ACC112 (cell line): ENCODE measurements around the gene BORCS5.
"Not testable (repeated sequence)": the region's sequence is repeated elsewhere in the genome, so short reads cannot be mapped to it uniquely, and the experiment has no call there.

Experiments used
- H2AFZ ChIP-seq: fragments of 200-600 bp; sonication (generic); one replicate; pipeline ENCODE4 v1.6.0; 2017; ENCODE audit warnings: antibody characterized with exemption, low read length; ENCODE audit not compliant: unreplicated experiment
- H3K27ac ChIP-seq: fragments of 200-600 bp; sonication (generic); 2 replicates; pipeline ENCODE4 v1.5.1; 2014; ENCODE audit warnings: low read depth, mild to moderate bottlenecking, antibody characterized with exemption, low read length, moderate library complexity
- H3K27me3 ChIP-seq: fragments of 200-600 bp; sonication (generic); 2 replicates; pipeline ENCODE4 v1.6.1; 2014; ENCODE audit warnings: mild to moderate bottlenecking, antibody characterized with exemption, low read length, moderate library complexity, mixed read lengths; ENCODE audit not compliant: insufficient read depth
- H3K36me3 ChIP-seq: fragments of 200-600 bp; sonication (generic); 2 replicates; pipeline ENCODE4 v1.6.1; 2016; ENCODE audit warnings: mild to moderate bottlenecking, antibody characterized with exemption, low read length, moderate library complexity, mixed read lengths; ENCODE audit not compliant: insufficient read depth
- H3K4me1 ChIP-seq: fragments of 200-600 bp; sonication (generic); one replicate; pipeline ENCODE4 v1.6.1; 2016; ENCODE audit warnings: low read length, mixed read lengths; ENCODE audit not compliant: insufficient read depth, unreplicated experiment, control insufficient read depth
- H3K4me3 ChIP-seq: fragments of 200-600 bp; sonication (generic); 2 replicates; pipeline ENCODE4 v1.5.1; 2014; ENCODE audit warnings: mild to moderate bottlenecking, low read depth, low read length
- H3K79me2 ChIP-seq: fragments of 200-600 bp; sonication (generic); one replicate; pipeline ENCODE4 v1.6.0; 2016; ENCODE audit warnings: low read length; ENCODE audit not compliant: control insufficient read depth, unreplicated experiment, insufficient read depth

The BORCS5 gene

DNA sequence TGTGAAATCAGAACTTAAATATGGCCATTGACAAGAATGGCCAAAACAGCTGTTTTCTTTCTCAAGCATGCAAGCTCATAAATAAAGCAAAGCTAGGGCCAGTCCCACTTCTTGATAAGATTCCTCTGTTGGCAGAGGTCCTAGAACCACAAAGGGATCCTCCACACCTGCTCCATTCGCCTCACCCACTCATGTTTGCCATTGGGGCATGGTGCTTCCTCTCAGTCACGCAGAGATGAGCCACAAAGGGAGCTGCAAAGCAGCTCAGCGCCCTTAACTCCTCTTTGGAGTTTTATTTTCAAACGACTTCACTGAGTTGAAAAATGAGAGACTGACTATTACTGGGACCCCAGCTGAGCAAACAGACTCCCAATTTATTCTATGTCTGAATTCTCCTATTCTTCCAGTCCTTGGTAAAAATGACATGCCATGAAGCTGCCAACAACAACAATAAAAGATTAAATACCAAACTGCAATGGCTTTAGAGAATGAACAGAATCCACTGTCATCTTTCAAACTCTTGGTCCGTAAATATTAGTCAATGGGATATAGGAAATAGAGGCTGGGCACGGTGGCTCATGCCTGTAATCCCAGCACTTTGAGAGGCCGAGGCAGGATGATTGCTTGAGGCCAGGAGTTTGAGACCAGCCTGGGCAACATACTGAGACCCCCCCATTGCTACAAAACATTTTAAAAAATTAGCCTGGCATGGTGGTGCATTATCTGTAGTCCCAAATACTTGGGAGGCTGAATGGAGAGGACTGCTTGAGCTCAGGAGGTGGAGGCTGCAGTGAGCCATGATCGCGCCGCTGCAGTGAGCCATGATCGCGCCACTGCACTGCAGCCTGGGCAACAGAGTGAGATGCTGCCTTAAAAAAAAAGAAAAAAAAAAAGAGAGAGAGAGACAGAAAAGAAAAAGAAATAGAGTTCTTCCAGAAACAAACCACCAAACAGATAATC, 23.2 kb upstream of the BORCS5 start:
- no peaks in the 10 kb centered on the region for H3K27me3 ChIP-seq
- no peaks in the 10 kb centered on the region for H3K36me3 ChIP-seq
- no peak overlapping the region for H2AFZ ChIP-seq
- H3K4me1 ChIP-seq = peaks cover 10% of the 10 kb centered on the region
- no peak overlapping the region for H3K27ac ChIP-seq
- no peak overlapping the region for H3K4me3 ChIP-seq
- H3K79me2 ChIP-seq = no peaks in the 10 kb centered on the region

DNA sequence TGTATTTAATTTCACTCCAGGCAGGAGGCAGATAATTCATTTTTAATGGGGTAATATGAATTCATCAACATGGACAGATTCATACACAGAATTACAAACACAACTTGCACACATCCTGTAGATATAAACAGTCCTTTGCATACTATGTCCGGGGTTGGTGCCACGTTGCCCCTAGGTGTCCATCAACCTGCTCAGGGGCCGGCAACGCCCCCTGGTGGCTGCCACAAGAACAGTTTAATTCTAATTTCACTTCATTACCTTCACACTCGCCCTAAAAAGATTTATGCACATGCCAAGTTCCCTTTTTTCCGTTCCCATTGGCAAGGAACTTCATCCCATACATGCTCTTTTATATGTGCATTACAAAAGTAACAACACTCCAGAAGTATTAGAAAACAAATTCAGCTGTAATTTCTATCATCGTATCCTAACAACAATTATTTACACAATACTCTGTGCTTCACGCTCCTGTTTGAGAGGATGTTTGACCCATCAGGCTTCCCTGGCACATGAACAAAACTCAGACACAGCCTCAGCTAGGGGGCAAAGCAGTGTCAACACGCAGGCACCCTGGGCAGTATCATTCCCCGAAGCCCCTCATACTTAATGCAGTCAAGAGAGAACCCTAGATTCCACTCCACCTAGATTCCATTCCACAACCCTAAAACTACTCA, 22.4 kb upstream of the BORCS5 start:
- Histone ChIP-seq H3K4me1 (peaks cover 12% of the 10 kb centered on the region), H3K27ac (no peak overlapping the region), H3K4me3 (no peak overlapping the region), H3K36me3 (no peaks in the 10 kb centered on the region), H2AFZ (no peak overlapping the region), H3K27me3 (no peaks in the 10 kb centered on the region), H3K79me2 (no peaks in the 10 kb centered on the region)

DNA sequence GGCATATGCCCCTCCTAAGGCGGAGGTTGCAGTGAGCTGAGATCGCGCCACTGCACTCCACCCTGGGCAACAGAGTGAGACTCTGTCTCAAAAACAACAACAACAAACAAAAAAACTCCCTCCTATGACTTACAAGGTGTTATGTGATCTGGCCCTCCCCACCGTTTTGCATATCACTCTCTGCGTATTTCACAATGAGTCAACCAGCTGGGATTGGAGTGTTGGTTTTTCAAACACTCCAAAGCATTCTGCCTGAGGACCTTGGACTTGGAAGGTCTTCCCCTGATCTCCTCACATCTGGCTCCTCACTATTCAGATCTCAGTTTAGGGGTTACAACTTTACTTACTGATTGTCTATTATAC, 20.8 kb upstream of the BORCS5 start:
- H3K79me2 ChIP-seq = no peaks in the 10 kb centered on the region
- H3K4me3 ChIP-seq = no peak overlapping the region
- H2AFZ ChIP-seq = no peak overlapping the region
- H3K27ac ChIP-seq = no peak overlapping the region
- H3K27me3 ChIP-seq = no peaks in the 10 kb centered on the region
- no peaks in the 10 kb centered on the region for H3K36me3 ChIP-seq
- H3K4me1 ChIP-seq = peaks cover 12% of the 10 kb centered on the region

DNA sequence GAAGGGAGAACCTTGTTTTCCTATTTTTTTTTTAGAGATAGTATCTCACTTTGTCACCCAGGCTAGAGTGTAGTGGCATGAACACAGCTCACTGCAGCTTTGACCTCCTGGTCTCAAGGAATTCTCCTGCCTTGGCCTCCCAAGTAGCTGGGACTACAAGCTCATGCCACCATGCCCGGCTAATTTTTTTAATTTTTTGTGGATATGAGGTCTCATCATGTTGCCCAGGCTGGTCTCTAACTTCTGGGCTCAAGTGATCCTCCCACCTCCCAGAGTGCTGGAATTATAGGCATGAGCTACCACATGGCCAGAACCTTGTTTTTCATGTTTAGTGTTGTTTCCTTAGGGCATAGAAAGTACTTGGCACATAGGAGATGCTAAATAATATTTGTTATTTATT, 20.4 kb upstream of the BORCS5 start:
- Histone ChIP-seq H3K27ac (no peak overlapping the region), H3K79me2 (no peaks in the 10 kb centered on the region), H2AFZ (no peak overlapping the region), H3K4me1 (peaks cover 12% of the 10 kb centered on the region), H3K4me3 (no peak overlapping the region), H3K36me3 (no peaks in the 10 kb centered on the region), H3K27me3 (no peaks in the 10 kb centered on the region)

DNA sequence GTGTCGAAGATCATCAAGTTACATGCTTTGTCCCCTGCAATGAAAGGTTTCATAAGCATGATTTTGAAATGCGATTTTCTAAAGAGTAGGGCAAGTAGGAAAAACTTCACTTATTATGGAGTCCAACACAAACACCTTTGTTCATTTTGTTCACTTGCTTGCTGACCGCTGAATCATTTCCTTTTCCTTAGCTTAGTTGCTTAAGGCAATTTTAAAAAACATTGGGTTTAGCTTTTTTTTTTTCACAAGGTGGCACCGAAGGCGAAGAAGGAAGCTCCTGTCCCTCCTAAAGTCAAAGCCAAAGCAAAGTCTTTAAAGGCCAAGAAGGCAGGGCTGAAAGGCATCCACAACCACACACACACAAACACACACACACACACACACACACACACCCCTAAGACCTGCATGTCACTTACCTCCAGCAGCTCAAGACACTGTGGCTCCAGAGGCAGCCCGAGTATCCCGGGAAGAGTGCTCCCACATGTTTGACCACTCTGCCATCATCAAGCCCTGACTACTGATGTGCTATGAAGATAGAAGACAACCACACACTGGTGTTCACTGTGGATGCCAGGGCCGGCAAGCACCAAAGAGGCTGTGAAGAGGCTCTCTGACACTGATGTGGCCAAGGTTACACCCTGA, 18.2 kb upstream of the BORCS5 start:
- Histone ChIP-seq H3K79me2 (no peaks in the 10 kb centered on the region), H3K36me3 (no peaks in the 10 kb centered on the region), H3K27me3 (no peaks in the 10 kb centered on the region), H2AFZ (peak overlapping the region; percentile 40), H3K27ac (peak overlapping the region; percentile 39), H3K4me1 (peaks cover 12% of the 10 kb centered on the region), H3K4me3 (peak overlapping the region; percentile 38; the same call in 1 of the 2 replicates)

DNA sequence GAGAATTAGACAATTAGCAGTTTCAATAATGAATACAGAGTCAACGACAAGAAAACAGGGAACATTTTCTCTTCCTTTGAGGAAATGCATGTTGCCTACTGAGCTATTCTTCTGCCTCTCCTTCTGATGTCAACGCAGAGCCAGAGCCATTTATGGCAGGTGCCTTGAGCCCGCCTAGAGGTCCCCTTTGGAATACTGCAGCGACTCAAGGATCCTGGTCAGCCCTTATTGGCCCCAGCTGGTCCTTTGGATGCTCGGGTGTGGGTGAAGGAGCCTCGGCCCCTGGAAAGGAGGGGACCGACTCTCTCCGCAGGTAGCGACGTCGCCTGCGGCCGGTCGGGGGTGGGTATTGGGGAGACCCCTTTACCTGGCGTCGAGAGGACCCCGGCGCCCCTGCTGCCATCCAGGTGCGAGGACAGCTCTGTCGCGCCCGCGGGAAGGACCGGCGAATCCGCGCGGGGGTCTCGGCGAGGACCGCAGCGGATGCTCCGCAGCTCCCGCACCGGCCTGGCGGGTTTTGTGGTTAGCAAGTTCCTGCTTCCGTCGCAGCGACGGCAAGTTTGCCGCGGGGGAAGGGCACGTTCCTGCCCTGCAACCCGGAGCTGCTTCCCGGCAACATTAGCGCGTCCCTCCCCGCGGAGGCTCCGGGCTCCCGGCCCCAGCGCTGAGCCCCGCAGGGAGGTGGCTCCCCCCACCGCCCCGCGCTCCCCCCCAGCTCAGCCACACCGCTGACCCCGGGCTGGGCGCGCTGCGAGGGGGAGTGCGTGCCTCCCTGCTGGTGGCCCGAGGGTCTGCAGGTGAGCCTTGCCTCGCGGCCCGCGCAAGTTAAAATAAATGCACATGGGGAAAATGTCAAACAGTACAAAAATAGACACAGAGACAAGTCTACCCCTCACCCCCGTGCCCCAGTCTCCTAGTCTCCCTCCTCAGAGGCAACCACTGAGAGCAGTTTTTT, 6.9 kb upstream of the BORCS5 start, which contains the start of gene MANSC1:
TSS of gene MANSC1 (minus strand) at position 532 of the 955 bp plus-strand sequence. CDS start 6,928 bp downstream, outside the sequence.
- Histone ChIP-seq H3K4me3 (peak within 1 kb of the TSS; percentile 86), H3K36me3 (no peaks in the 10 kb centered on the region), H3K27me3 (no peaks in the 10 kb centered on the region), H2AFZ (peak within 1 kb of the TSS; percentile 85), H3K27ac (no peak within 1 kb of the TSS), H3K79me2 (no peaks in the 10 kb centered on the region), H3K4me1 (no peaks in the 10 kb centered on the region)

DNA sequence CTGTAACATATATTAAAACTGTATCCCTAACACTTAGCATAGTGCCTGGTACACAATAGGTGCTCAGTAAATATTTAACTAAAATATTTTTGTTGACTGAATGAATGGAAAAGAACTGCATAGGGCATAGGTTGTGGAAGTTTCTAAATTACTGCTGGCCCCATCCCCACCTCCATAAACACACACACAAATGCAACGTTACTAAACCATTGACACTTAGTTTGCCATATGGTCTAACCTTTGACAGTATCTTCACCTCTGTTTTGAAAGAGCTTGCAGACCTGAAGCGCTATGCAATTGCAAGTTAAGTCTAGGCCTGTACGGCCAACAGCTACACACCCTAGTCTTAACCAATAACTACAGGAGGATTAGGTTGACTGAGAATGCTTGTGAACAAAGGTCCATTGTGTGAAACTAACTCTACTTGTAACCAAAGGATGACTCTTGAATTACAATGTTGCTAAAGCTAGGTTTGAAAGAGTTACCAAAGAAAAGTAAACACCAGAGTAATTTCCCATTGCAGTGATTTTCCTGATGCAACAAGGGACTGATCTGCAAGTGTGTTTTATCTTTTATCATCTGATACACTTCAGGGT, 5.9 kb upstream of the BORCS5 start:
- Histone ChIP-seq H3K4me3 (no peak overlapping the region; the same call in 1 of the 2 replicates), H3K79me2 (no peaks in the 10 kb centered on the region), H3K4me1 (no peaks in the 10 kb centered on the region), H3K36me3 (no peaks in the 10 kb centered on the region), H3K27me3 (no peaks in the 10 kb centered on the region), H2AFZ (no peak overlapping the region), H3K27ac (no peak overlapping the region)

DNA sequence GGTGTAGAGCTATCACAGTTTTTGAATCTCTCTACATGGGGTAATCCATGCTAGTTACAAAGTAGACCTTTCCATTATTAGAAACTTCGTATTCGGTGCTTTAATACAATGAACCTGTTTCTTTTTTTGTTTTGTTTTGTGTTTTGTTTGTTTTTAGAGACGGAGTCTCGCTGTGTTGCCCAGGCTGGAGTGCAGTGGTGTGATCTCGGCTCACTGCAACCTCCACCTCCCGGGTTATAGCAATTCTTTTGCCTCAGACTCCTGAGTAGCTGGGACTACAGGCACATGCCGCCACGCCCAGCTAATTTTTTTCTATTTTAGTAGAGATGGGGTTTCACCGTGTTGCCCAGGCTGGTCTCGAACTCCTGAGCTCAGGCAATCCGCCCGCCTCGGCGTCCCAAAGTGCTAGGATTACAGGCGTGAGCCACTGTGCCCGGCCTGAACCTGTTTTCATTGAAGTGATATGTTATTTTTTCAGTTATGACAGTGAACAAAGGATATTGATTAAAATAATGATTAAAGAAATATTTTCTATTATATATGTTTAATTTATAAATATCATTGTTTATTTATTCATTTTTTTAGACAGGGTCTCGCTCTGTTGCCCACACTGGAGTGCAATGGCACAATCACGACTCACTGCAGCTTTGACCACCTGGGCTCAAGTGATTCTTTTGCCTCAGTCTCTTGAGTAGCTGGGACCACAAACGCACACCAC, 5.3 kb upstream of the BORCS5 start:
- not testable (repeated sequence) for H3K4me1 ChIP-seq, H2AFZ ChIP-seq, H3K36me3 ChIP-seq, H3K27ac ChIP-seq, H3K79me2 ChIP-seq, H3K27me3 ChIP-seq, H3K4me3 ChIP-seq

DNA sequence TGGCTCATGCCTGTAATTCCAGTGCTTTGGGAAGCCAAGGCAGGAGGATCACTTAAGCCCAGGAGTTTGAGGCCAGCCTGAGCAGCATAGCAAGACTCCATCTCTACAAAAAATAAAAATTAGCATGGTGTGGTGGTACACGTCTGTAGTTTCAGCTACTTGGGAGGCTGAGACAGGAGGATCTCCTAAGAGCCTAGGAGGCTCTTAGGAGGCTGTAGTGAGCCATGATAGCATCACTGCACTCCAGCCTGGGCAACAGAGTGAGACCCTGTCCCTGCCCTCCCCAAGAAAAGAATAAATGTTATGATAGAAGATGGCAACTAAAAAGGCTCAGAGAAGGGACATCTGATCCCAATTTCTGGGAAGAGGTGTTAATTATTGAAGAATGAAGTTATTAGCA, 3.6 kb upstream of the BORCS5 start:
- Histone ChIP-seq H3K79me2 (peaks cover 6% of the 10 kb centered on the region), H3K4me3 (no peak overlapping the region), H2AFZ (no peak overlapping the region), H3K36me3 (no peaks in the 10 kb centered on the region), H3K27ac (no peak overlapping the region), H3K4me1 (peaks cover 9% of the 10 kb centered on the region), H3K27me3 (no peaks in the 10 kb centered on the region)
